ENCODE measurements around the gene CSRP1. TPM values are rescaled to one million over a fixed set of nuclear protein-coding genes. Genes with fewer than 3 reads are reported as not detected.
"Not testable (repeated sequence)": the region's sequence is repeated elsewhere in the genome, so short reads cannot be mapped to it uniquely, and the experiment has no call there.

CSRP1 gene
- polyA plus RNA-seq, 3 donors = 96.0 to 310 (median 278) TPM

DNA sequence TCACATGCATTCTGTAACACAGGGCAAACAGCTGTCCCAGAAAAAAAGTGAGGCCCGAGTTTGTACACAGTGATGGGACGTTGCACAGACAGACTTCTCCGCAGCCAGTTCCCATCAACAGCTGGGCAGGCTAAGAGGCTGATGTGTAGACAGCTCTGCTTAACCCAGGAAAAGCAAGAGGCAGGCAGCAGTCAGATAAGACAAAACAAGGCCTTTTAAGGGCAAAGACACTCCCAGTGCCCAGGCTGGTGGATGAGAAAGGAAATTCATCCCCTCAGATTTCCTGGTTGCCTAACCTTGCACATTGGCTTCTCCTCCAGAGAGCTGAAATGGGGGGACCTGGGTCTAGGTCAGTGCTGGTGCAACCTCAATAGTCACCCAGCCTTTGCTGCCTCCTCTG, 20.7 kb downstream of the CSRP1 start:
- 36 to 76% (median 40%) methylated on average over 3 of the region's 3 CpGs for WGBS, 3 donors
- no peak overlapping the region for H3K27ac ChIP-seq (ENCODE audit: low read depth, low read length)

DNA sequence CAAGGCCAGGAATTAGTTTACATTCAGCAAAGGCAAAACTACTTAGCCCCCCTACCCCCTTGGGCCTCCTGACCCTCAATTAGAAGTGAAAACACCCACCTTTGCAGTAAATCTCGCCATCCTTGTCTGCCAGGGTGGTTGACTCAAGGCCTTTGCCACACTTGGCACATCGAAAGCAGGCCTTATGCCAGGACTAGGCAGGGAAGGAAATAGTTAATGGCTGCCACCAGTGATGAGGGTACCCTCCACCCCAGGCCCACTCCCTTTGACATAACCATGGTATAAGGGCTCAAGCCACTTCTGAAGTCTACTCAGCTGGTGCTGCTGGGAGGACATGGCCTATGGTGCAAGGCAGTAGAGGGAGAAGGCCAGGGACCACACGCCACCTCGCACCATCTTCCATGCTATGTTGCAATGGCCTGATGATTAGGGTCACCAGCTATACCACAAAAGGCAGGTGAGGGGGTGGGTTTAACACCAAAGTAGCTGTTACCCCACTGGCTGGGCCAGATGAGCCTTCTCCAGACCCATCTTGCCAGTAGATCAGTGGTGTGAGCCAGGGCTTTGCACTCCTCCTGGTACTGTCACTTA, 21.6 kb downstream of the CSRP1 start:
- no peak overlapping the region for H3K27ac ChIP-seq (ENCODE audit: low read depth, low read length)
- WGBS, 3 donors = 90 to 94% (median 90%) methylated on average over 4 of the region's 4 CpGs

DNA sequence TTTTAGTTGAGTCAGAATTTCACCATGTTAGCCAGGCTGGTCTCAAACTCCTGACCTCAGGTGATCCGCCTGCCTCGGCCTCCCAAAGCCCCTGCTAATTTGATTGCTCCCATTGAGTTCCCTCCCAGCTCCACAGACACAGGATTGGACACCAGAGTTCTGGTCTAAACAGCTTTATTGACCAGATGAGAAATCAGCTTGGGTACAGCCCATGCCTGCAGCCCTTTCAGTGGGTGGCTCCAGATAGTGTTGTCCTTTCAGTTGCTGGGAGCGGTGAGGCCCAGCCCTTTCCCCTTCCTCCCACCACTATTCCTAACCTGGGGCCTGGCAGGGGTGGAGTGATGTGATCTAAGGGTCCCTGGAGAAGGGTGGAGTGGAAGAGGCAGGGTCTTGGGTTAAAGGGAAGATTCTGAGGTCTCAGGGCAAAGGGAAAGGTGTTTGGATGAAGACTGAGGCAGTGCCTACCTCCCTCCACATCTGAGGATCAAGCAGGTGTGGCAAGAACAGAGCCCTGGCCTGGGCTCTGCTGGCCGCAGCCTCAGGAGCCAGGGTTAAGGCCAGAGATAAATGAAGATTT, 23.5 kb downstream of the CSRP1 start:
- 87 to 98% (median 92%) methylated on average over 4 of the region's 4 CpGs for whole genome bisulfite sequencing, 3 donors
- H3K27ac ChIP-seq (ENCODE audit: low read depth, low read length) = no peak overlapping the region

DNA sequence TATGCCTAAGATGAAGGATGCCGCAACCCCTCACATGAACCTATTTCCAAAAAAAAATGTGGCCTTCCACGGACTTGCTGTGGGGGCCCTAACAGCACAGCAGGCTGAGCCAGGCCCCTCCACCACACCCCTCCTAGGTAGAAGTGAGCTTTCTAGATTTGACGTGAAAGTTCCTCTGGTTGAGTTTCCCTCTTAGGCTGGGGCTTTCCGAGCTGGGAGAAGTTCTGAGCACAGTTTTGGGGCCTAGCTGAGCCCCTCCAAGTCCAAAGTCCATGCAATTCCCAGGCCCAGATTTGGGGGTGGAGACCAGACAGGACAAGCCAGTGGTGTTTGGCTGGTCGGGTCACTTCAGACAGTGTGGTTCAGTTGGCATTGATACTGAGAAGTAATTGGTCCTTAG, 24.2 kb downstream of the CSRP1 start:
- WGBS, 3 donors = 73 to 81% (median 79%) methylated on average over 5 of the region's 5 CpGs
- no peak overlapping the region for H3K27ac ChIP-seq (ENCODE audit: low read depth, low read length)

DNA sequence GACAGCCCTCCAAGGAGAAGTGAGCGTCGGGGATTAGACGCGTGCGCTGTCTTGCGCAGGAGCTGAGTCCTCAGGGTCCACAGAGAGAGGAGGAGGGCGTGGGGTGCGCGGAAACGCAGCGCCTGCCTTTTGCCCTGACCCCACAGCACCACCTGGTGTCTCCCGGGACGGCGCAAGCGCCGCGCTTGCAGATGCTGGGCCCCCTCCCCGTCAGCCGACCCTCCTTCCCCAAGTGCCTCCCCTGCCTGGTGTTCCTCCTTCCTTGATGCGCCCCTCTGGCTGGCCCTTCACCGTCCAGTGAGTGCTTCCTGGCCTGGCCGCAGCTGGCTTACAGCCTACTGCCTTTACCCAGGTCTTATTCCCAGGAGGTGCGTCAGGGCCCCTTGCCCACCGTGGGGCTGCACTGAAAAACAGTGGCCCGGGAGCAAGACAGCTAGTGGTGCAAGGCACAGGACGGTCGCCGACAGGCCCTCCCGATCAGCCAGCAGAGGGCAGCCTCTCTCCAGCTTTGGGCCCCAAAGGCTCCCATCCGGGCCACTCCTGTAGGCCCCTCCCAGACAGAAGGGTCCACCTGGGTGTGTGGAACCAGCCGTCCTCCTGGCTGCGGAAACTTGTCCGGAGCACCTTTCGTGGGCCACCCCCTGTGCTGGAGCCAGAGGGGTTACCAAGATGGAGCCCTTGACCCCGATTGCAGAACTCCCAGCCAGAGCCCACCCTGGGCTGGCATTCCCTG, 25.0 kb downstream of the CSRP1 start:
- no peak overlapping the region for H3K27ac ChIP-seq (ENCODE audit: low read depth, low read length)
- 7 to 10% (median 8%) methylated on average over 35 of the region's 35 CpGs for WGBS, 3 donors

DNA sequence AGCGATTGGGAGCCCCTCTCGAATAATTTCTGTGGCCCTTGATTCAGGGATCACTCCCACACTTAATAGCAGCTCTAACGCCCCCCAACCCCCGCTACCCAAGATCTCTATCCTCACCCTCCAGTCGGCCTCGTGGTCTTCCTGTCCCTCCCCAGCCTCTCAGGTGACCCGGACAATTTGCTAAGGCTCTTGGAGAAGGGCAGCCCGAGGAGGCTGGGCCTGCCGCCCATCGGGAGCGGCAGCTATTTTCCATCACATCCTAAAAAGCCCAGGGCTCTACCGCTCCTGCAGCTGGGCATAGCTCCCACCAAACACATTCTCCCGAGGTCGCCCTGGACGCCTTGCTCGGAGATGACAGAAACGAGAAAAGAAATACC, 25.9 kb downstream of the CSRP1 start:
- WGBS, 3 donors = 6 to 11% (median 9%) methylated on average over 17 of the region's 17 CpGs
- H3K27ac ChIP-seq (ENCODE audit: low read depth, low read length) = no peak overlapping the region

DNA sequence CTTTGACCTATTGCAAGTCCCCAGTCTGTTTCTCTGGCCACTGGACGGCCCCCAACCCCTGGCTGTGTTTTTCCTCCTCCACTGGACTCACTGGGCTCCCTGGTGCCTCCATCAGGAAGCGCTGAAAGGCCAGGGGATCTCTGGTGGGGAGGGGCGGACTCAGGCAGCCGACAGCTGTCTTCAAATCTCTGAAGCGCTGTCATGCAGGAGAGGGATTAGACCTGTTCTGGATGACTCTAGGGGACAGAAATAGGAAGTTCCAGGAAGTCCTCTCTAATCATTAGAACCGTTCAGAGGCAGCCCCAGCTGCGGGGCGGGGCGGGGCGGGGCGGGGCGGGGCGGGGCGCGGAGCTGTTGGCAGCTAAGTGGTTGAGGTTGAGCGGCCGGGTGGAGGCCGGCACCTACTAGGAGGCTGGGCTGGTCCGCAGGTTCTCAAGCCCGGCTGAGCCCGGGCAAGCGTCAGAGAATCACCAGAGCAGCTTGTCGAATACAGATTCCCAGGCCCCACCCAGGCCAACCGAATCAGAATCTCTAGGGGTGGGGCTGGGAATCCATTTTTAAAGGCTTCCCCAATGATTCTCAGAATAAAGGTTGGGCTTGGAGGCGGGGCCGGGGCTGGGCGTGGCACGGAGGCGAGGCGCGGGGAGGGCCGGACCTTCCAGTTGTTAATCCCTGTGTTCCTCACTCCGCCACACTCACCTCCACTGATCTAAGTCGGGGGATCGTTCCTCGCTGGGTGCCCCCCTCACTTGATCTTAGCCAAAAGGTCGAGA, 26.5 kb downstream of the CSRP1 start:
- WGBS, 3 donors = 4 to 7% (median 6%) methylated on average over 36 to 37 of the region's 37 CpGs
- H3K27ac ChIP-seq (ENCODE audit: low read depth, low read length) = no peak overlapping the region

DNA sequence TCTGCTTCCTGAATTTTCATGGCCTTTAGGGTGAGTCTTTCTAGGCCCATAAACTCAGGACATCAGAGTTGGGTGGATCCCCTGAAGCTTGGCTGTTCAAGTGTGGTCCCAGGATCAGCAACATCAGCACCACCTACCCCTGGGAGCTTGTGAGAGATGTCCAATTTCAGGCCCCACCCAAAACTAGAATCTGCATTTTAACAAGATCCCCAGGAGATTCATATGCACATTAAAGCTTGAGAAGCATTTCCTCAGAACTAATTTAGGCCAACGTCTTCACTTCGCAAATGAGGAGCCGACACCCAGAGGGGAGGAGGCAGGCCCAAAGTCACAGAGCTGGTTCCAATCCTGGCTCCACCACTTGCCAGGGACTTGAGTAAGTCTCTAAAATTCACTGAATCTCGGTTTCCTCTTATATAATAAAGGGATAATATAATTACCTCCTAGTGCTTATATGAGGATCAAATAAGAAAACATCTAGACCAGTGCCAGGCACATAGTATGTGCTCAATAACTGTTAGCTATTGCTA, 27.7 kb downstream of the CSRP1 start:
- H3K27ac ChIP-seq (ENCODE audit: low read depth, low read length) = no peak overlapping the region
- WGBS, 3 donors = 64 to 83% (median 69%) methylated on average over 4 of the region's 4 CpGs

DNA sequence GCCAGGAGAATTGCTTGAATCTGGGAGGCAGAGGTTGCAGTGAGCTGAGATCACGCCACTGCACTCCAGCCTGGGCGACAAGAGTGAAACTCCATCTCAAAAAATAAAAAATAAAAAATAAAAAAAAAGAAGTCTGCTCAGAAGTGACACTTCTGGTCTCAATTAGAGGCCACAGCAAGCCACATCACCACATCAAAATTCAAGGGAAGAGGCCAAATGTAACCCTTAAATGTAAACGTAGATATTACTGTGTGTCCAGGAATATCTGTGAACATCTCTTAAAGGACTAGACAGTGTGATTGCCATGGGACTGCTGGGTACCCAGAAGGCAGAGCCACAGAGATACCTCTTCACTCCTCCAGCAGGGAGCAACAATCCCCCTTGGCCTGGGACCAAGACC, 28.3 kb downstream of the CSRP1 start:
- WGBS, 3 donors = 90 to 93% (median 92%) methylated on average over 3 of the region's 3 CpGs
- H3K27ac ChIP-seq (ENCODE audit: low read depth, low read length) = not testable (repeated sequence)

DNA sequence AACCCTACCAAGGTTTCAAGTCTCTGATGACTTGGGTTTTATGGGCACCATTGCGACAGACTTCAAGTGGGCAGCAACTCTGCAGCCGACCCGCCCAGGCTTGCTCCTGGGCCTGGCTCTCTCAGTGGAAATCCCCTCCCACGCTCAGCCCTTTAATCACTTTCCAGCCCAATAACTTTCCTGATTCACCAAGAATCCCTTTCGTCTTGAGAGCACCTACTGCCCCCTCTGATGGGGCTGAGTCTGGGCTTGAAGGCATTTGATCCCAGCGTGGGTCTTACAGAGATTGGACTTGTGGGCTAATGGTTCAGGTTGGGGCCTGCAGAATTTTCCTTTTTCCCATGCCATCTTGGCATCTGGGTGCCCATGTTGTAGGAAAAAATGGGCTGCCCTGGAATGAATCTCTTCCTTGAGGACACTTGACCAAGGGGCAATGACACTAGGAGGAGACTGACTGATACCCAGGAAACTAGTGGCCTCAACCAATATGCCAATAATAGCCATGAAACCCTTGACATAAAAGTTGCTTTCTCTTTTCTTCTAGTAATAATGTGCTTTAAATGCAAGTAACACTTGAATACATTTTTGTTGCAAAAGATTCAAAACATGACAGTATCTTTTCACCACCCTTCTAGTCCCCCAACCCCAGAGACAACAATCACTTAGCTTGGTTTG, 30.1 kb downstream of the CSRP1 start:
- H3K27ac ChIP-seq (ENCODE audit: low read depth, low read length) = no peak overlapping the region
- WGBS, 3 donors = 64 to 89% (median 76%) methylated on average over 6 of the region's 6 CpGs

DNA sequence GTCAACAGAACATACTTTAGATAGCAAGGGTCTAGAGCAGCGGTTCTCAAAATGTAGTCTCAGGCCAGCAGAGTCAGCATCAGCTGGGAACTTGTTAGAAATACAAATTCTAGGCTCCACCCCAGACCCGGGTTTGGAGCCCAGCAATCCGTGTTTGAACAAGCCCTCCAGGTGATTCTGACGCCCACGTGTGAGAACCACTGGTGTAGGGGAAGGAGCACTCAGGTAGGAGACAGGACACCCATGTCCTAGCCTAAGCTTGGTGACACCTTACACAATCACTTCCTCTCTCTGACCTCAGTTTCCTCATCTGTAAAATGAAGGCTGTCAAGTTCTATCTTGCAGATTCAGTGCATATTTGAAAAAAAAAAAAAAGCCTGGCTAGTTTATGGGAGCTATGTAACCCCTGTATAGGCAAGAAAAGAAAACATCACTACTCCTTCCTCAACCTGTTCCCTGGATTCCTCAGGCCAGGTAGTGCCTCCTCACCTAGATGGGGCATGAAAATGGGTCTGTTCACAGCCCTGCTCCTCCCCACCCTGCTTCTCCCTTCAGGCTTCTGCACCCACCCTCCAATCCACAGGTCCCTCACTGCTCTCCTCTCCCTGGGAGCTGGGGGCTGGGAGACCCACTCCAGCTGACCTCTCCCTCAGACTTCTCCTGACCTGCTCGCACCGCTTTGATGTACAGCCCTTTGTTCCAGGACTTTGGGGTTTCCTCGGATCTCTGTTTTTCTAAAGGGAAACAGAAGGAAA, 30.8 kb downstream of the CSRP1 start:
- WGBS, 3 donors = 74 to 83% (median 80%) methylated on average over 8 of the region's 8 CpGs
- H3K27ac ChIP-seq (ENCODE audit: low read depth, low read length) = no peak overlapping the region

DNA sequence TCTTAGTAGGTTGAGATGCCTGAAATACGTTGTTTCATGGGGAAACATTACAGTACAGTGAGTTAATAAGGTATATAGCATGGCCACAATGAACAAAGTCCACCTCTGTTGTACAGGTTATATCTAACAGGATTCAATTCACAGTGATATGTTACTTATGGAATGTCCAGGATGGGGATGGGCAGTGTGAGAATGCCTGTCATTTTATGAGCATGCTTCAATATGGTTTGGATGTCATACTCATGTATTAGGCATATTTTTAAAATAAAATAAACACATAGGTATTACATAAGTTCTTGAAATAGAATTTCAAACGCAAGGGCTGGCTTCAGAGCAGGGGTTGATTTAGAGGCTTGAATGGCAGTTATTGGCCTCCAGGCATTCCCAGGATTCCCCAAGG, 31.8 kb downstream of the CSRP1 start:
- 56 to 83% (median 78%) methylated on average over 2 of the region's 2 CpGs for WGBS, 3 donors
- H3K27ac ChIP-seq (ENCODE audit: low read depth, low read length) = no peak overlapping the region

DNA sequence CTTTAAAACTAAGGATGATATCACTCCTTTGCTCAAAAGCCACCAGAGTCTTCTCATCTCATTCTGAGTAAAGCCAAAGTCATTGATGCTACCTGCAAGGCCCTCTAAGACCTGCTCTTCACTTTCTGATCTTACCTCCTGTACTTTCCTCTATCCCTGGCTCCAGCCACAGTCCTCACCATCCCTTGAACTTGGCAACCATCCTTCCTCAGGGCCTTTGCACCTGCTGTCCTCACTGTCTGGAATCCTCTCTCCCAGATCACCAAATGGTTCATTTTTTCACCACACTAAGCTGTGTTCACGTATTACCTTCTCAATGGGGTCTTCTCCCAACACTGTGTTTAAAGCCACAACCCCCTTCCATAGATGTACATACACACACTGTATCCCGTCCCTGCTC, 33.6 kb downstream of the CSRP1 start:
- H3K27ac ChIP-seq (ENCODE audit: low read depth, low read length) = no peak overlapping the region
- WGBS, 3 donors = 90 to 93% (median 93%) methylated on average over 2 of the region's 2 CpGs

DNA sequence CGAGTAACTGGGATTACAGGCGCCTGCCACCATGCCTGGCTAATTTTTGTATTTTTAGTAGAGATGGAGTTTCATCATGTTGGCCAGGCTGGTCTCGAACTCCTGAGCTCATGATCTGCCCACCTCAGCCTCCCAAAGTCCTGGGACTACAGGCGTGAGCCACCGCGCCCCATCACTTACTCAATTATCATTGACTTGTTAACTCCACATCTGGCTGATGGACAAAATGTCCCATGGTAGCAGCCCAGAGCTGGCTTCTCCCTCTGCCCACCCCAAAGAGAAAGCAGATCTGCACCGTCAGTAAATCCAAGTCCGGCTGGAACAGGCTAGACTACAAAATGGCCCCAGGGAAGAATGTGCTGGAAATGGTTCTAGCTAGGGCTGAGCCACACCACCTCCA, 34.6 kb downstream of the CSRP1 start:
- 94 to 96% (median 95%) methylated on average over 8 of the region's 8 CpGs for WGBS, 3 donors
- H3K27ac ChIP-seq (ENCODE audit: low read depth, low read length) = not testable (repeated sequence)

DNA sequence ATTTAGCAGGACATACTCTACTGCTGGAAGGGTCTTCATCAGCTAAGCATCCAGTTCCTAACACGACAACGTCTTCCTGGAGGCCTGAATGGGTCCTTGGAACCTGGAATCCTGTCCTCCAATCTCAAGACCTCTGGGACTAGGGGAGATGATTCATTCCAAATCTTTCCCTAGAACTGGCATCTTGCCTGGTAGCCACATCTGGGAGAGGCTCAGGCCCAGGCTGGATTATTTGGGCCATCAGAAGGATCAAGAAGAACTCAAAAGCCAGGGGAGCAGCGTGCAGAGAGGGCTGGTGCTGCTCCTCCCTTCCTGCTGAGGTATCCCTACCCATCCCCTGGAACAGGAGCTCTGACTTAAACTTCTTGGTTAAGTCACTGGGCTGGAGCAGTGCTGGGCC, 35.2 kb downstream of the CSRP1 start:
- 66 to 76% (median 73%) methylated on average over 3 of the region's 3 CpGs for WGBS, 3 donors

DNA sequence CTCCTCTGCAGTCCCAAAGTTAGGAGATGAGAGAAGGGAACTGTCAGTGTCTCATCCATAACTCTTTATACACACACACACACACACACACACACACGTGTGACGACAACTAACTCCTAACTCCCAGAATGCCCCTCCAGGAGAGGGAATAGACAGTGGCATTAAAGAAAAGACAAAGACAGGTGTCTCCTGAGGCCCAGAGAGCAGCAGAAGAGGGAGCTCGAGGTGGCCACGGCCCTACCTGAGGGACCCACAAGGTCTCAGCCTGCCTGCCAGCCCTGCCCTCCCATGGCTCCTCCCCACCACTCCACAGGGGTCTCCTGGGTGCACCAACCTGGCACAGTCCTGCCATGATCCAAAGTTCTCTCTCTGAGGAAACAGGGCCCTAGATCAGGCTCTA, 36.3 kb downstream of the CSRP1 start:
- H3K27ac ChIP-seq (ENCODE audit: low read depth, low read length) = no peak overlapping the region
- WGBS, 3 donors = 61 to 76% (median 65%) methylated on average over 4 of the region's 4 CpGs

More for the DNA sequence above, 35.2 kb downstream of the CSRP1 start:
- H3K27ac ChIP-seq (ENCODE audit: low read depth, low read length) = no peak overlapping the region

DNA sequence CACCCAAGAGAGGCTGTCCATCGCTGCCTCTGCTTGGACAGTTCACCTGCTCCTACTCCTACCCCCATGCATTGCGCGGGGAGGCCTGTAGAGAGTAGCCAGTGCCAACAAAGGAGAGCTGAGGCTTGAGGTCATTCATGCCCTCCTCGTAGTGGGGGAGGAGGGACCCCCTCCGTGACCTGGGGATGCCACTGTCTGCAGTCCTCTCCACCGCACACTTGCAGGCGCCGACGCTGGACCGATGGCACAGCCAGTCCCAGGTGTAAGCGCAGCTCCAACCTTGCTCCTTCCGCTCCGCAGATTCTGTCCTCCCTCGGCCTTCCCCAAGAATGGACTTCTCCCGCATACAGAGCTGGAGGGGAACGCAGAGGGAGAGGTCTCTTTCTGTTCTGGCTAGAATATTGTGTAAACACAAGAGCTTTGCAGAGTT, 37.3 kb downstream of the CSRP1 start:
- H3K27ac ChIP-seq (ENCODE audit: low read depth, low read length) = no peak overlapping the region
- WGBS, 3 donors = 51 to 59% (median 58%) methylated on average over 16 of the region's 16 CpGs
